Glutamatergic neuron (in vitro differentiated cells): ENCODE data around the gene BCAM. TPM values are rescaled to one million over a fixed set of nuclear protein-coding genes. Genes with fewer than 3 reads are reported as not detected.

Experiments
- DNase-seq: peaks from one replicate; pipeline ENCODE4 v3.0.0; 2022
- H3K27ac Mint-ChIP-seq: one replicate; pipeline ENCODE4 v1.8.0; 2020; ENCODE audit warnings: mild to moderate bottlenecking, mixed read lengths, inconsistent platforms; ENCODE audit not compliant: unreplicated experiment
- H3K27me3 Mint-ChIP-seq: one replicate; pipeline ENCODE4 v1.8.0; 2020; ENCODE audit warnings: mild to moderate bottlenecking, moderate library complexity, mixed read lengths, inconsistent platforms; ENCODE audit not compliant: unreplicated experiment
- H3K36me3 Mint-ChIP-seq: one replicate; pipeline ENCODE4 v1.8.0; 2020; ENCODE audit warnings: mild to moderate bottlenecking, mixed read lengths, inconsistent platforms; ENCODE audit not compliant: unreplicated experiment
- H3K4me1 Mint-ChIP-seq: one replicate; pipeline ENCODE4 v1.8.0; 2020; ENCODE audit warnings: mild to moderate bottlenecking, low read depth, mixed read lengths, inconsistent platforms; ENCODE audit not compliant: unreplicated experiment
- H3K4me3 Mint-ChIP-seq: one replicate; pipeline ENCODE4 v1.8.0; 2020; ENCODE audit warnings: mild to moderate bottlenecking, mixed read lengths, inconsistent platforms; ENCODE audit not compliant: unreplicated experiment
- H3K9me3 Mint-ChIP-seq: one replicate; pipeline ENCODE4 v1.8.0; 2020; ENCODE audit warnings: mild to moderate bottlenecking, moderate library complexity, mixed read lengths, inconsistent platforms; ENCODE audit not compliant: unreplicated experiment
- CTCF ChIP-seq: fragments of 200-600 bp; sonication (generic); IDR thresholded peaks from one replicate; pipeline ENCODE4 v1.5.0; 2021; ENCODE audit not compliant: partially characterized antibody, unreplicated experiment
- total RNA-seq: library from RNA; stranded (reverse); fragmentation: NEBNext Ultra II Directional; extraction: Animal tissue kit (Norgen Biotek cat#: 25700); gene quantifications from one replicate; pipeline ENCODE4 v1.2.1, GENCODE V29; 2021; ENCODE audit not compliant: unreplicated experiment

Gene BCAM
- total RNA-seq, 1 donor from 2014 or later: 47.1 TPM

- no peak overlapping the region for H3K4me3 Mint-ChIP-seq
- no peaks in the 10 kb centered on the region for H3K36me3 Mint-ChIP-seq
- no peaks in the 10 kb centered on the region for H3K9me3 Mint-ChIP-seq
- no peaks in the 10 kb centered on the region for H3K4me1 Mint-ChIP-seq
- H3K27me3 Mint-ChIP-seq: peaks cover 4% of the 10 kb centered on the region
- no peak for TF ChIP-seq CTCF
- no peak for DNase-seq
- no peak overlapping the region for H3K27ac Mint-ChIP-seq
Measured at GRCh38 chr19:44839276-44839675, 30.4 kb downstream of the BCAM start.

- Mint-ChIP-seq H3K4me3 (no peak overlapping the region), H3K4me1 (peaks cover 3% of the 10 kb centered on the region), H3K36me3 (no peaks in the 10 kb centered on the region), H3K9me3 (peaks cover 9% of the 10 kb centered on the region), H3K27me3 (peaks cover 7% of the 10 kb centered on the region), H3K27ac (no peak overlapping the region)
- no peak for DNase-seq
- TF ChIP-seq CTCF: no peak
Measured at GRCh38 chr19:44840811-44841210, 31.9 kb downstream of the BCAM start.

- H3K27me3 Mint-ChIP-seq: peaks cover 7% of the 10 kb centered on the region
- no peak for DNase-seq
- peaks cover 9% of the 10 kb centered on the region for H3K9me3 Mint-ChIP-seq
- peaks cover 3% of the 10 kb centered on the region for H3K4me1 Mint-ChIP-seq
- no peaks in the 10 kb centered on the region for H3K36me3 Mint-ChIP-seq
- H3K27ac Mint-ChIP-seq: no peak overlapping the region
- H3K4me3 Mint-ChIP-seq: no peak overlapping the region
- no peak for TF ChIP-seq CTCF
Measured at GRCh38 chr19:44841231-44841630, 32.3 kb downstream of the BCAM start.

- Mint-ChIP-seq H3K4me1 (peaks cover 19% of the 10 kb centered on the region), H3K27ac (peak overlapping the region; percentile 88), H3K27me3 (peaks cover 5% of the 10 kb centered on the region), H3K36me3 (no peaks in the 10 kb centered on the region), H3K9me3 (peaks cover 13% of the 10 kb centered on the region), H3K4me3 (peak overlapping the region; percentile 89)
- TF ChIP-seq CTCF: no peak
- no peak for DNase-seq
Measured at GRCh38 chr19:44845286-44845611, 36.3 kb downstream of the BCAM start.

GRCh38 chr19:44845612-44846454 is 36.9 kb downstream of the BCAM start, which contains the start of gene NECTIN2:
TSS of gene NECTIN2 (plus strand) at chr19:44846297. CDS start at chr19:44846526, 229 bp downstream.
- peaks cover 14% of the 10 kb centered on the region for H3K9me3 Mint-ChIP-seq
- H3K4me3 Mint-ChIP-seq: peak within 1 kb of the TSS; percentile 92
- H3K4me1 Mint-ChIP-seq: peaks cover 21% of the 10 kb centered on the region
- H3K27ac Mint-ChIP-seq: peak within 1 kb of the TSS; percentile 88
- peaks cover 5% of the 10 kb centered on the region for H3K27me3 Mint-ChIP-seq
- peak; percentile 41 for TF ChIP-seq CTCF
- H3K36me3 Mint-ChIP-seq: no peaks in the 10 kb centered on the region
- DNase-seq: peak; percentile 100
